KBM-7 (cell line): ENCODE measurements around the gene OXA1L.

Experiments used
- DNase-seq: peaks from one replicate; pipeline ENCODE4 v3.0.0-alpha.2; 2015
- in situ Hi-C: fragments of 300-500 bp; cut with MboI; formaldehyde crosslinking; loops from 2 replicates; pipeline ENCODE4 v1.14.3; 2020; ENCODE audit warnings: low sequenced_read_pairs, low pct_unique_long_range_greater_than_20kb, mixed read lengths

Gene OXA1L

GRCh38 chr14:22819151-22819988, 52.9 kb downstream of the OXA1L start:
- in situ Hi-C loops: no loop called here
- DNase-seq: no peak

GRCh38 chr14:22820731-22821130, 54.2 kb downstream of the OXA1L start:
- DNase-seq: no peak
- in situ Hi-C loops: no loop called here

GRCh38 chr14:22821193-22822015, 54.9 kb downstream of the OXA1L start:
- no peak for DNase-seq
- in situ Hi-C loops: no loop called here

- in situ Hi-C loops: no loop called here
- no peak for DNase-seq
Measured at GRCh38 chr14:22822016-22822570, 55.6 kb downstream of the OXA1L start.
